IgD-negative memory B cell (primary cell): ENCODE measurements around the gene EGLN1. TPM values are rescaled to one million over a fixed set of nuclear protein-coding genes. Genes with fewer than 3 reads are reported as not detected.

Experiments used
- H3K27ac Mint-ChIP-seq, 3 donors: one replicate each; pipeline ENCODE4 v1.8.0; 2020 to 2022; ENCODE audit warnings: mild to moderate bottlenecking in 3 of 3, mixed read lengths in 3 of 3, moderate library complexity in 1 of 3
- H3K27me3 Mint-ChIP-seq: one replicate; pipeline ENCODE4 v1.8.0; 2021; ENCODE audit warnings: mixed read lengths
- H3K36me3 Mint-ChIP-seq: one replicate; pipeline ENCODE4 v1.8.0; 2020; ENCODE audit warnings: mild to moderate bottlenecking, mixed read lengths
- H3K4me1 Mint-ChIP-seq, 3 donors: one replicate each; pipeline ENCODE4 v1.8.0; 2020 to 2022; ENCODE audit warnings: mixed read lengths in 3 of 3, mild to moderate bottlenecking in 1 of 3
- H3K4me3 Mint-ChIP-seq, 4 donors: one replicate each; pipeline ENCODE4 v1.8.0; 2020 to 2022; ENCODE audit warnings: mild to moderate bottlenecking in 4 of 4, mixed read lengths in 4 of 4, moderate library complexity in 3 of 4
- H3K9me3 Mint-ChIP-seq, 3 donors: one replicate each; pipeline ENCODE4 v1.8.0; 2020 to 2021; ENCODE audit warnings: mixed read lengths in 3 of 3, mild to moderate bottlenecking in 1 of 3
- polyA plus RNA-seq: library from polyadenylated mRNA; unstranded; fragments of 300-500 nt; fragmentation: Illumina TruSeq; gene quantifications from one replicate; pipeline ENCODE4 v1.2.3, GENCODE V29; 2021

EGLN1 gene
- polyA plus RNA-seq, 1 donor from 2014 or later: 32.8 TPM

DNA sequence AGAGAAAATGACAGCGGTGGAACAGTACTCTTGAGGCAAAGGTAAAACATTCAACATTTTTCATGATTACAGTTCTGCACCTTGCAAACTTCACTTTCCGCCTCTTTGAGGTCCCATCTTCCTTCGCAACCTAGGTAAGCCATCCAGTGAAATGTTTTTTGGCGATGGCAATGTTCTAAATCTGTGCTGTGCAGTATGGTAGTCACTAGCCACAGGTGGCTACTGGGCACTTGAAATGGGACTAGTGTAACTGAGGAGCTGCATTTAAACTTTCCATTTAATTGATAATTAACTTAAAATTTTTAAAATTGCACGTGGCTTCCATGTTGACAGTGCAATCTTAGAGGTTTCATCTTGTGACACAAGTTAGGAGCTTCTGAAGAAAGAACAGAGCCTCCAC, 97.4 kb downstream of the EGLN1 start:
- Mint-ChIP-seq H3K4me1 (peaks cover 3 to 9% (median 5%) of the 10 kb centered on the region in 3 donors), H3K9me3 (no peaks in the 10 kb centered on the region), H3K27me3 (no peaks in the 10 kb centered on the region), H3K4me3 (no peak overlapping the region), H3K36me3 (no peaks in the 10 kb centered on the region), H3K27ac (no peak overlapping the region)

DNA sequence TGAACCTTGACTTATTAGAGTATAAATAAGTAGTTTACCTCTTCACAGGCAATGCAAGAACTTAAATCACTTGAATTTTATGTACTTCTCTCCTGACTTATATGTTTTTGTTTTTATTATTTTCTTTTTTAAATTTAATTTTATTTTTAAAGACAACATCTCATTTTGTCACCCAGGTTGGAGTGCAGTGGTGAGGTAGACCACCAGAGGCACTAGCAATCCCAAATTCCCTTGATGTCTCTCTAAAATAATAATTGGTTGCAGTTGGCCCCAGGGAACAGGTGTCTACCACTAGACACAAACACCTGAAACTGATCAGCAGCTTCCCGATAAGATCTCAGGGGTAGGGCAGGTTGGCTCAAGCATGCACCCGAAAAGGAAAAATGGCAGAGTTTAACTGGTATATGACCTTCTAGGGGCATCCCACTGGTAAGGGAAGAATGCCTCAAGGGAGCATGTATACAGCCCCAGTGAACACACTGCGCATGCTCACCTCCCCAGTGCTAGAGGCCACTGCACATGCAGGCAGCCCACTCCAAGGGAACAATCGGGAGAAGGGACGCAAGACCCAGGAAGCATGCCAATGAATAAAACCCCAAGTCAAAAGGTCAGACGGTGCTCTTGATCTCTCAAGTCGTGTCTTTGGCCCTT, 99.1 kb downstream of the EGLN1 start:
- Mint-ChIP-seq H3K4me3 (no peak overlapping the region), H3K9me3 (no peaks in the 10 kb centered on the region)

DNA sequence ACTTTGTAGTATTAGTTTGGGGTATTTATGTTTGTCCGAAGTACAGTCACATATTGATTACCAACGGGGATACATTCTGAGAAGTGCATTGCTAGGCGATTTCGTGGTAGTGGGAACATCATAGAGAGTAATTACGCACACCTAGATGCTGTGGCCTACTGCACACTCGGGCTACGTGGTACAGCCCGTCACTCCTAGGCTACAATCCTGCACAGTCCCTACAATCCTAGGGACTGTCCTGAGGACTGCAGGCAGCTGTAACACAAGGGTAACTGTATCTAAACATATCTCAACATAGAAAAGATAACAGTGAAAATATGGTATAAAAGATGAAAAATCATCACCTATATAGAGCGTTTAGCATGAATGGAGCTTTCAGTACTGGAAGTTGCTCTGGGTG, 103.0 kb downstream of the EGLN1 start:
- H3K27me3 Mint-ChIP-seq: no peaks in the 10 kb centered on the region

More for the DNA sequence above, 99.1 kb downstream of the EGLN1 start:
- H3K36me3 Mint-ChIP-seq: no peaks in the 10 kb centered on the region
- H3K27ac Mint-ChIP-seq: no peak overlapping the region
- H3K27me3 Mint-ChIP-seq: no peaks in the 10 kb centered on the region
- no peaks in the 10 kb centered on the region for H3K4me1 Mint-ChIP-seq

DNA sequence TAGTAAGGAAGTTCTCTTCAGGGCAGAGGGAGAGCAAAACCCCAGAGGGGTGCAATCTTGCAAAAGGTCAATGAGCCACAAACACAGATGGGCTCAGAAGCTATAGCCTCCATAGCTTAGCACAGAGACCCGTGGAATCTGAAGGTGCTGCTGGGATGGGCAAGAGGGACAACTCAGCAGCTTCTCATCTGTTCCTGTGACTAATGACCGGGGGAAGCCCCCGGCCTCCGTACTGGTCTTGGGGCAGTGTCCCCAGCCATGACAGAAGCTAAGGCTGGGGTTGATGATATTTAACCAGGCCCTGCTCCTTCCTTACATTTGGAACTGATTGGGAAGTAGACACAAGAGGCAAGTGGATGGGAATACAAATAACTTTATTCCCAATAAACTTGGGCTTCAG, 103.5 kb downstream of the EGLN1 start:
- Mint-ChIP-seq H3K27me3 (no peaks in the 10 kb centered on the region), H3K27ac (no peak overlapping the region), H3K4me3 (no peak overlapping the region), H3K36me3 (no peaks in the 10 kb centered on the region), H3K4me1 (peaks cover 0 to 3% (median 0%) of the 10 kb centered on the region in 3 donors), H3K9me3 (no peaks in the 10 kb centered on the region)

More for the DNA sequence above, 103.0 kb downstream of the EGLN1 start:
- Mint-ChIP-seq H3K9me3 (no peaks in the 10 kb centered on the region), H3K27ac (peak overlapping the region in 1 of 3 donors; percentile 67), H3K4me3 (no peak overlapping the region), H3K4me1 (peaks cover 0 to 3% (median 0%) of the 10 kb centered on the region in 3 donors), H3K36me3 (no peaks in the 10 kb centered on the region)

DNA sequence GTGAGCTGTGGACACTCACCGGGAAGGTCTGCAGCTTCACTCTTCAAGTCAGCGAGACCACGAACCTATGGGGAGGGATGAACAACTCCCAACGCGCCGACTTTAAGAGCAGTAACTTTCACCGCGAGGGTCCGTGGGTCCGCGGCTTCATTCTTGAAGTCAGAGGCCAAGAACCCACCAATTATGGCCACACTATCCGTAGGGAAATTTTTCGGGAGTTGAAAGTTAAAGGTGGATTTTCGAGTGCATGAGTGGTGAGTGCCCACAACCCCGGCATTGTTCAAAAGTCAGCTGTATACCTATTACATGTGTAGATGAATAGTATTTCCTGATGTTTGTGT, 104.1 kb downstream of the EGLN1 start:
- Mint-ChIP-seq H3K27me3 (no peaks in the 10 kb centered on the region), H3K27ac (peak overlapping the region in 1 of 3 donors; percentile 67), H3K36me3 (no peaks in the 10 kb centered on the region), H3K9me3 (no peaks in the 10 kb centered on the region), H3K4me1 (peaks cover 0 to 3% (median 0%) of the 10 kb centered on the region in 3 donors), H3K4me3 (no peak overlapping the region)

DNA sequence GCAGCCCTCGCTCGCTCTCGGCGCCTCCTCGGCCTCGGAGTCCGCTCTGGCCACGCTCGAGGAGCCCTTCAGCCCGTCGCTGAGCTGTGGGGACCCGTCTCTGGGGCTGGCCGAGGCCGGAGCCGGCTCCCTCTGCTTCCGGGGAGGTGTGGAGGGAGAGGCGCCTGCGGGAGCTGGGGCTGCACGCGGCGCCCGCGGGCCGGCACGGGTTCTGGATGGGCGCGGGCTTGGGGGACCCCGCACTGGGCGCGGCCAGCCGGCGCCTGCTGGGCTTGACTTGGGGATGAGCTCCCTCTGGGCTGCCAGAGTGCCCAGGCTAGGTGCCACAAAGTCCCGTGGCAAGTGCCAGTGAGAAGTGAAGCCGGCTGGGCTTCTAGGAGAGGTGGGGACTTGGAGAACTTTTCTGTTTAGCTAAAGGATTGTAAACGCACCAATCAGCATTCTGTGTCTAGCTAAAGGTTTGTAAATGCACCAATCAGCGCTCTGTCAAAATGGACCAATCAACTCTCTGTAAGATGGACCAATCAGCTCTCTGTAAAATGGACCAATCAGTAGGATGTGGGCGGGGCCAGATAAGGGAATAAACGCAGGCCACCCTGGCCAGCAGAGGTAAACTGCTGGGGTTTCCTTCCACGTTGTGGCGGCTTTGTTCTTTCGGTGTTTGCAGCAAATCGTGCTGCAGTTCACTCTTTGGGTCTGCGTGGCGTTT, 104.6 kb downstream of the EGLN1 start:
- Mint-ChIP-seq H3K9me3 (no peaks in the 10 kb centered on the region), H3K4me3 (no peak overlapping the region), H3K27ac (peak overlapping the region in 1 of 3 donors; percentile 67), H3K36me3 (no peaks in the 10 kb centered on the region), H3K27me3 (no peaks in the 10 kb centered on the region), H3K4me1 (peaks cover 0 to 3% (median 0%) of the 10 kb centered on the region in 3 donors)

DNA sequence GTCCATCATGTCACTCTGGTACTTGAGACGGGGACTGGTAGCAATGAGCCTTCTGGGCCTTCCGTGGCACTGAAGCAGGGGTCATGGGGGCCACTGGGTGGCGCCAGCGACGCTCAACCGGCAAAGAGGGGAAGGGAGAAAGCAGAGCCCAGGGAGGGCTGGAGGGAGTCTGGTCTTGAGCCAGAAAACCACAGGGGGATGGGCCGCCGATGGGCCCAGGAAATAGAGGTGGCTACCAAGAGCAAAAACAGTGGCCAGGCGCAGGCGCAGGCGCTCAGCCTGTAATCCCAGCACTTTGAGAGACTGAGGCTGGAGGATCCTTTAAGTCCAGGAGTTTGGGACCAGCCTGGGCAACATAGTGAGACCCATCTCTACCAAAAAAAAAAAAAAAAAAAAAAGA, 106.2 kb downstream of the EGLN1 start:
- Mint-ChIP-seq H3K9me3 (no peaks in the 10 kb centered on the region), H3K4me1 (peaks cover 0 to 3% (median 0%) of the 10 kb centered on the region in 3 donors), H3K27me3 (no peaks in the 10 kb centered on the region), H3K36me3 (no peaks in the 10 kb centered on the region), H3K27ac (no peak overlapping the region), H3K4me3 (no peak overlapping the region)

Other genes starting within 250 kb of the EGLN1 start
- gene GNPAT, start 181.1 kb downstream of the EGLN1 start, polyA plus RNA-seq: 40.1 TPM
- gene EXOC8, start 84.4 kb downstream of the EGLN1 start, polyA plus RNA-seq: 4.0 TPM
- 17.1 TPM for gene SPRTN, start 84.0 kb downstream of the EGLN1 start, polyA plus RNA-seq
- 78.9 TPM for gene TSNAX, start 106.4 kb upstream of the EGLN1 start, polyA plus RNA-seq
- 0.68 TPM for gene DISC1, start 204.5 kb upstream of the EGLN1 start, polyA plus RNA-seq